NCI-H187 treated with DMSO at 0.1 percent for 48 hours (cell line): ENCODE measurements around the gene CCDC170.

Experiments
- DNase-seq: peaks from one replicate; lab custom pipeline; 2025; lab: John Stamatoyannopoulos, UW

CCDC170 gene

GRCh38 chr6:151546941-151547659 lies 53.3 kb downstream of the CCDC170 start:
- DNase-seq, result no peak

- DNase-seq, result no peak
These were observed 54.4 kb downstream of the CCDC170 start for GRCh38 chr6:151548201-151548600.

- DNase-seq, result no peak
These were observed 56.0 kb downstream of the CCDC170 start for GRCh38 chr6:151549790-151550189.

GRCh38 chr6:151550618-151551017 lies 56.8 kb downstream of the CCDC170 start:
- no peak for DNase-seq

- no peak for DNase-seq
These were observed 57.5 kb downstream of the CCDC170 start for GRCh38 chr6:151551223-151551857.

GRCh38 chr6:151553416-151554165 lies 59.8 kb downstream of the CCDC170 start:
- DNase-seq, result no peak

GRCh38 chr6:151561238-151561637 lies 67.4 kb downstream of the CCDC170 start:
- DNase-seq, result no peak

GRCh38 chr6:151564654-151565053 lies 70.8 kb downstream of the CCDC170 start:
- no peak for DNase-seq

- DNase-seq, result no peak
These were observed 72.1 kb downstream of the CCDC170 start for GRCh38 chr6:151565940-151566339.

GRCh38 chr6:151566557-151566956 lies 72.7 kb downstream of the CCDC170 start:
- DNase-seq, result no peak

- DNase-seq, result no peak
These were observed 82.8 kb downstream of the CCDC170 start for GRCh38 chr6:151576633-151577032.

- DNase-seq, result no peak
These were observed 83.4 kb downstream of the CCDC170 start for GRCh38 chr6:151577257-151577656.

- DNase-seq, result no peak
These were observed 91.9 kb downstream of the CCDC170 start for GRCh38 chr6:151585741-151586140.

- DNase-seq, result no peak
These were observed 95.8 kb downstream of the CCDC170 start for GRCh38 chr6:151589667-151590066.

- no peak for DNase-seq
These were observed 96.9 kb downstream of the CCDC170 start for GRCh38 chr6:151590742-151591141.

- DNase-seq, result no peak
These were observed 98.8 kb downstream of the CCDC170 start for GRCh38 chr6:151592449-151593159.

GRCh38 chr6:151609146-151609902 lies 115.5 kb downstream of the CCDC170 start:
- DNase-seq, result no peak

- no peak for DNase-seq
These were observed 116.5 kb downstream of the CCDC170 start for GRCh38 chr6:151610326-151610725.

GRCh38 chr6:151614630-151615029 lies 120.8 kb downstream of the CCDC170 start:
- no peak for DNase-seq

GRCh38 chr6:151616091-151616513 lies 122.3 kb downstream of the CCDC170 start:
- no peak for DNase-seq

- no peak for DNase-seq
These were observed 122.8 kb downstream of the CCDC170 start for GRCh38 chr6:151616600-151616999.

- no peak for DNase-seq
These were observed 123.7 kb downstream of the CCDC170 start for GRCh38 chr6:151617539-151617938.
